Neuronal stem cell (in vitro differentiated cells): ENCODE results near the gene AP2A1.
A peak's percentile ranks its signal among the peaks of the same experiment; 100 is the strongest.

Source experiments
- DNase-seq: peaks from one replicate; pipeline ENCODE4 v3.0.0-alpha.2; 2013; ENCODE audit warnings: low spot score
- H2AFZ ChIP-seq: one replicate; pipeline ENCODE4 v1.6.1; 2013; ENCODE audit warnings: mild to moderate bottlenecking, low read length, inconsistent platforms
- H2AK5ac ChIP-seq: 2 replicates; pipeline ENCODE4 v1.6.1; 2013; ENCODE audit warnings: low read depth, mild to moderate bottlenecking, inconsistent platforms, low read length, moderate library complexity, mixed read lengths
- H2BK120ac ChIP-seq: 2 replicates; pipeline ENCODE4 v1.6.1; 2013; ENCODE audit warnings: low read depth, mild to moderate bottlenecking, inconsistent platforms, low read length, moderate library complexity, mixed read lengths
- H2BK12ac ChIP-seq: one replicate; pipeline ENCODE4 v1.6.1; 2013; ENCODE audit warnings: low read length, inconsistent platforms
- H2BK15ac ChIP-seq: 2 replicates; pipeline ENCODE4 v1.6.1; 2013; ENCODE audit warnings: mild to moderate bottlenecking, low read length, inconsistent platforms, mixed read lengths
- H2BK5ac ChIP-seq: one replicate; pipeline ENCODE4 v1.6.1; 2013; ENCODE audit warnings: inconsistent platforms, mild to moderate bottlenecking, low read length, moderate library complexity
- H3K14ac ChIP-seq: one replicate; pipeline ENCODE4 v1.6.1; 2013; ENCODE audit warnings: low read length, inconsistent platforms
- H3K18ac ChIP-seq: 2 replicates; pipeline ENCODE4 v1.6.1; 2013; ENCODE audit warnings: low read length, inconsistent platforms
- H3K23ac ChIP-seq: 2 replicates; pipeline ENCODE4 v1.6.1; 2013; ENCODE audit warnings: low read depth, mild to moderate bottlenecking, mixed read lengths, low read length, inconsistent platforms; ENCODE audit not compliant: poor library complexity
- H3K27ac ChIP-seq: replicated peaks from 3 replicates; pipeline ENCODE4 v1.5.1; 2013; ENCODE audit warnings: low read length, inconsistent platforms
- H3K27me3 ChIP-seq, 3 experiments: 2 replicates each; pipeline ENCODE4 v1.6.1; 2013; ENCODE audit warnings: low read length in 3 of 3, mild to moderate bottlenecking in 2 of 3, inconsistent platforms in 1 of 3, low read depth in 1 of 3, mixed read lengths in 1 of 3, moderate library complexity in 1 of 3; ENCODE audit not compliant: control insufficient read depth in 3 of 3, insufficient read depth in 3 of 3
- H3K36me3 ChIP-seq, 2 donors: replicated peaks in 1 of 2; 2 replicates each; pipeline ENCODE4 v1.6.1; 2013; ENCODE audit warnings: low read length in 2 of 2; ENCODE audit not compliant: control insufficient read depth in 2 of 2, insufficient read depth in 2 of 2
- H3K4ac ChIP-seq: 2 replicates; pipeline ENCODE4 v1.6.1; 2013; ENCODE audit warnings: inconsistent platforms, mild to moderate bottlenecking, low read length, moderate library complexity
- H3K4me1 ChIP-seq, 2 donors: 1 replicate in 1 of 2; 2 replicates in 1 of 2; pipeline ENCODE4 v1.6.1; 2013; ENCODE audit warnings: low read length in 2 of 2, low read depth in 1 of 2; ENCODE audit not compliant: control insufficient read depth in 2 of 2, insufficient read depth in 1 of 2
- H3K4me2 ChIP-seq: one replicate; pipeline ENCODE4 v1.6.1; 2013; ENCODE audit warnings: mild to moderate bottlenecking, low read length, inconsistent platforms; ENCODE audit not compliant: insufficient read depth, poor library complexity, severe bottlenecking
- H3K4me3 ChIP-seq, 2 donors: 2 replicates each; pipeline ENCODE4 v1.5.1; 2013; ENCODE audit warnings: low read length in 2 of 2, mild to moderate bottlenecking in 2 of 2, inconsistent platforms in 1 of 2, moderate library complexity in 1 of 2
- H3K79me1 ChIP-seq: one replicate; pipeline ENCODE4 v1.6.1; 2013; ENCODE audit warnings: low read depth, mild to moderate bottlenecking, inconsistent platforms, low read length, moderate library complexity
- H3K9ac ChIP-seq: one replicate; pipeline ENCODE4 v1.6.1; 2013; ENCODE audit warnings: mild to moderate bottlenecking, low read depth, low read length, inconsistent platforms; ENCODE audit not compliant: poor library complexity
- H3K9me3 ChIP-seq, 2 donors: replicated peaks in 1 of 2; 2 replicates each; pipeline versions ENCODE3 to v1.6.1; 2013; ENCODE audit warnings: low read length in 2 of 2, mild to moderate bottlenecking in 2 of 2, inconsistent platforms in 1 of 2, low read depth in 1 of 2, mixed read lengths in 1 of 2, moderate library complexity in 1 of 2; ENCODE audit not compliant: control insufficient read depth in 2 of 2, insufficient read depth in 1 of 2
- H4K8ac ChIP-seq: one replicate; pipeline ENCODE4 v1.6.1; 2013; ENCODE audit warnings: low read depth, mild to moderate bottlenecking, inconsistent platforms, low read length, moderate library complexity
- H4K91ac ChIP-seq: one replicate; pipeline ENCODE4 v1.6.1; 2013; ENCODE audit warnings: low read length, low read depth, mild to moderate bottlenecking, inconsistent platforms; ENCODE audit not compliant: poor library complexity
- WGBS, 2 donors: extraction: QIAGEN DNeasy Blood & Tissue Kit; methylation state at CpG; one replicate each; pipeline ENCODE4 v1.1.7; 2013; ENCODE audit warnings: missing lambda C conversion rate in 2 of 2, mixed read lengths in 1 of 2; ENCODE audit not compliant: insufficient read length in 2 of 2, insufficient replicate concordance in 1 of 2; ENCODE audit errors: extremely low coverage in 2 of 2; 5-methylcytosine and 5-hydroxymethylcytosine counted together

The AP2A1 gene

DNA sequence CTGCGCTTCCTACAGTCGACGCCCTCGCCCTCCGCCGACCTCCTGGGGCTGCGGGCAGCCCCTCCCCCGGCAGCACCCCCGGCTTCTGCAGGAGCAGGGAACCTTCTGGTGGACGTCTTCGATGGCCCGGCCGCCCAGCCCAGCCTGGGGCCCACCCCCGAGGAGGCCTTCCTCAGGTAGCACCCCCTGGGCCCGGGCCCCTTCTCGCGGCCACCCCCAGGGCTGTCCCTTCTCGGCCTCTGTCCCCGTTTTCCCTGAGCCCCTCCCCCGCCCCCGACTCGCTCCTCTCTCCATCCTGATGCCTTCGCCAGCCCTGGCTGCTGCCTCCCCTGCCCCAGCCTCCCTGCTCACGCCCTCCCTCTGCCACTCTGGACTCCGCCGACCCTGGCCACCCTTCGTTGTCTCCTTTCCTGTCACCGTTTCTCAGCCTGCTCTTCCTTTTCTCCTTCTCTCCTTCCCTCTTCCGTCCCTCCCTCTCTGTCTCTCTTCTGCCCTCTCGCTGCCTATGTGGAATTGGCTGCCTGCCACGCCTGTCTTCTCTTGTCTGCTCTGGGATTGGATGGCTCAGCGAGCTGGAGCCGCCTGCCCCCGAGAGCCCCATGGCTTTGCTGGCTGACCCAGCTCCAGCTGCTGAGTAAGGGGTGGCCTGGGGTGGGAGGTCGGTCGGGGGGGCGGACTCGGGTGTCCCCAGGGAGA, 35.3 kb downstream of the AP2A1 start:
- peak; percentile 76 for DNase-seq
- Histone ChIP-seq H4K8ac (peak overlapping the region; percentile 99), H3K4me2 (peak overlapping the region; percentile 66), H3K14ac (peak overlapping the region; percentile 17), H3K23ac (peak overlapping the region; percentile 68), H3K36me3 (peaks cover 43 to 82% of the 10 kb centered on the region in 2 donors), H3K9me3 (no peaks in the 10 kb centered on the region), H3K4ac (peak overlapping the region; percentile 84), H2BK15ac (peak overlapping the region; percentile 85), H3K79me1 (peaks cover 7% of the 10 kb centered on the region), H2AK5ac (peak overlapping the region; percentile 88), H3K9ac (peak overlapping the region; percentile 86), H2AFZ (no peak overlapping the region), H3K27me3 (no peaks in the 10 kb centered on the region), H2BK120ac (peak overlapping the region; percentile 87), H3K27ac (peak overlapping the region; percentile 65), H3K4me1 (peaks cover 0 to 5% of the 10 kb centered on the region in 2 donors), H2BK12ac (peak overlapping the region; percentile 84), H3K4me3 (peak overlapping the region in 1 of 2 donors; percentile 73), H2BK5ac (peak overlapping the region; percentile 87), H4K91ac (no peak overlapping the region), H3K18ac (peak overlapping the region; percentile 98)
- WGBS, 2 donors = no CpG with 5 or more reads among the region's 38 CpGs

DNA sequence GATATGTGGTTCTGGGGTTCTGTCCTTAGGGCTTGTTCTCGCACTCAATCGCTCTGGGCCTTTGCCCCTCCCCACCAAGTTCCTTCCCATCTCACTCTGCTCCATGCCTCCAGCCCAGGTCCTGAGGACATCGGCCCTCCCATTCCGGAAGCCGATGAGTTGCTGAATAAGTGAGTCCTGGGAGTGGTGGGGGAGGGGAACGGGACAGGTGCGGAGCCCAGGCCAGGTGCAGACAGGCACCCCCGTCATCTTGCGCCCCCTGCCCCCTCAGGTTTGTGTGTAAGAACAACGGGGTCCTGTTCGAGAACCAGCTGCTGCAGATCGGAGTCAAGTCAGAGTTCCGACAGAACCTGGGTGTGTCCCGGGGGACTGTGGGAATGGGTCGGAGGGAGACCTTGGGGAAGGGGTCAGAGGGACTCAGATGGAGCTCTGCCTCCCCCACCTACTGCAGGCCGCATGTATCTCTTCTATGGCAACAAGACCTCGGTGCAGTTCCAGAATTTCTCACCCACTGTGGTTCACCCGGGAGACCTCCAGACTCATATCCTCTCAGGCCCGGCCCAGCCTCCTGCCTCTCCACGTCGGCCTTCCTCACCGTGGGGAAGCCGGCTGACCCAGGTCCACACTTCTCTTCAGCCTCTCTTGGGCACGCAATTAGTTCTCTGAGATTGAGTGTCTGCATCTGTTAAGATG, 36.2 kb downstream of the AP2A1 start:
- peak overlapping the region; percentile 88 for H2AK5ac ChIP-seq
- no peak overlapping the region for H4K91ac ChIP-seq
- no peaks in the 10 kb centered on the region for H3K27me3 ChIP-seq
- no peaks in the 10 kb centered on the region for H3K9me3 ChIP-seq
- peaks cover 44 to 85% of the 10 kb centered on the region in 2 donors for H3K36me3 ChIP-seq
- no peak overlapping the region for H3K27ac ChIP-seq
- no peak overlapping the region for H4K8ac ChIP-seq
- H3K4ac ChIP-seq = no peak overlapping the region
- peaks cover 0 to 5% of the 10 kb centered on the region in 2 donors for H3K4me1 ChIP-seq
- H3K4me2 ChIP-seq = no peak overlapping the region
- no peak overlapping the region for H3K4me3 ChIP-seq
- H2BK120ac ChIP-seq = no peak overlapping the region
- peak overlapping the region; percentile 74 for H3K18ac ChIP-seq
- H3K14ac ChIP-seq = peak overlapping the region; percentile 51
- peak overlapping the region; percentile 69 for H2BK15ac ChIP-seq
- peak overlapping the region; percentile 87 for H2BK5ac ChIP-seq
- no peak overlapping the region for H2AFZ ChIP-seq
- peaks cover 7% of the 10 kb centered on the region for H3K79me1 ChIP-seq
- peak overlapping the region; percentile 72 for H3K9ac ChIP-seq
- no peak overlapping the region for H2BK12ac ChIP-seq
- no peak for DNase-seq
- H3K23ac ChIP-seq = peak overlapping the region; percentile 87
- no CpG with 5 or more reads among the region's 24 CpGs for WGBS, 2 donors

DNA sequence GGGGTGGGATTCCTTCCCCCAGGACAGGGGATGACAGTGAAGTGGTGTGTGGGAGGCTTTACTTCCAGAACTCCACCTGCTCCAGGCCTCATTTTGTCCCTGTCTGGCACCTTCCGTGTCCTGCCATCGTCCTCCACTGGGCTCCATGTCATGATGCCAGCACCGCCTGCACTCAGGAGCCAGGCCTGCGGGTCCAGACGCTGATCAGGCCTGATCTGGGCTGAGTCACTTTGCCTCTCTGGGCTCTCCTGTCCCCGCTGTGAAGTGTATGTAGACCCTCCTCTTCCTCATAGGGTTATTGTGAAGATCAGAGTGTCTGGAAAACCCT, 36.7 kb downstream of the AP2A1 start:
- no peak for DNase-seq
- Histone ChIP-seq H3K27ac (no peak overlapping the region), H3K79me1 (peaks cover 7% of the 10 kb centered on the region), H3K18ac (no peak overlapping the region), H2BK15ac (no peak overlapping the region), H3K4me1 (peaks cover 0 to 8% of the 10 kb centered on the region in 2 donors), H4K8ac (no peak overlapping the region), H3K14ac (no peak overlapping the region), H3K4me3 (no peak overlapping the region), H3K27me3 (no peaks in the 10 kb centered on the region), H2AFZ (no peak overlapping the region), H2BK5ac (no peak overlapping the region), H2BK12ac (no peak overlapping the region), H3K36me3 (peaks cover 40 to 85% of the 10 kb centered on the region in 2 donors), H3K9me3 (no peaks in the 10 kb centered on the region), H4K91ac (no peak overlapping the region), H3K4me2 (no peak overlapping the region), H2BK120ac (no peak overlapping the region), H3K23ac (no peak overlapping the region), H2AK5ac (no peak overlapping the region), H3K4ac (no peak overlapping the region), H3K9ac (no peak overlapping the region)
- WGBS, 2 donors = no CpG with 5 or more reads among the region's 6 CpGs

DNA sequence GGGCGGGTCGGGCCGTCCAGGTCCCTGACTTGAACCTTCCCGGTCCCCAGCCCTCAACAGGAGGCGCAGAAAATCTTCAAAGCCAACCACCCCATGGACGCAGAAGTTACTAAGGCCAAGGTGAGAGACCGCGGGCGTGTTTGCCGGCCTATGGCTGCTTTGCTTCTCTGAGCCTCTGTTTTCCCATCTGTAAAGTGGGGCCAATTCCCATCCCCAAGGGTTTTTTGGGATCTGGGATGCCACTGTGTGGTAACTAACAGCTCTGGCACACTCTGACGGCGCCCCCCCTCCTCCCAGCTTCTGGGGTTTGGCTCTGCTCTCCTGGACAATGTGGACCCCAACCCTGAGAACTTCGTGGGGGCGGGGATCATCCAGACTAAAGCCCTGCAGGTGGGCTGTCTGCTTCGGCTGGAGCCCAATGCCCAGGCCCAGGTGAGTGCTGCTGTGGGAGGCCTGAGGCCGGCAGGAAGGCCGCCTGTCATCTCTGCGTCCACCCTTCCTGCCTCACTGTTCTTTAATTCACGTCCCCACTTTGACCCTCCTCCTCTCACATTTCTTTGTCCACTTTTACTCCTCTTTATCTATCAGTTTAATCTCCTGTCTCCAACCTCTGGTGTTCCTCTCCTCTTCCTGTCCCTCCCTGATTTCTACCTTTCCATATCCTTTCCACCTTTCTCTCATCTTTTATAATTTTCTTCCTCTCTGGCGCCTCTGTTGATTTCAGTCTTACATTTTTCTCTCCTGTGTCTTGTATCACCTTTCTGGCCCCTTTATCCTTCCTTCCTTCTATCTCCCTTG, 39.2 kb downstream of the AP2A1 start:
- Histone ChIP-seq H2AK5ac (no peak overlapping the region), H3K27ac (no peak overlapping the region), H3K27me3 (no peaks in the 10 kb centered on the region), H3K36me3 (peaks cover 21 to 68% of the 10 kb centered on the region in 2 donors), H3K9me3 (no peaks in the 10 kb centered on the region), H2BK12ac (no peak overlapping the region), H2BK5ac (no peak overlapping the region), H2BK120ac (no peak overlapping the region), H3K9ac (no peak overlapping the region), H3K4me3 (no peak overlapping the region), H3K4ac (no peak overlapping the region), H3K4me2 (no peak overlapping the region), H4K91ac (no peak overlapping the region), H2AFZ (no peak overlapping the region), H3K4me1 (peaks cover 0 to 16% of the 10 kb centered on the region in 2 donors), H3K18ac (no peak overlapping the region), H3K14ac (no peak overlapping the region), H3K23ac (no peak overlapping the region), H3K79me1 (peaks cover 7% of the 10 kb centered on the region), H4K8ac (no peak overlapping the region), H2BK15ac (no peak overlapping the region)
- WGBS, 2 donors = no CpG with 5 or more reads among the region's 20 CpGs
- DNase-seq = no peak
